Aorta (tissue), 5 donors: ENCODE measurements around the gene PERCC1. TPM values are rescaled to one million over a fixed set of nuclear protein-coding genes. Genes with fewer than 3 reads are reported as not detected.
A peak's percentile ranks its signal among the peaks of the same experiment; 100 is the strongest.

Source experiments
- ATAC-seq: fragments of 200-7000 bp; cut with Tn5 transposase; one replicate; pipeline ENCODE4 v1.9.1; 2022; ENCODE audit warnings: moderate library complexity; ENCODE audit not compliant: low FRiP score
- DNase-seq, 2 donors: peaks; one replicate each; pipeline ENCODE4 v3.0.0-alpha.2; 2020
- H3K27ac ChIP-seq, 2 donors: one replicate each; pipeline ENCODE4 v1.5.1; 2013; ENCODE audit warnings: low read length in 2 of 2, mild to moderate bottlenecking in 2 of 2, moderate library complexity in 2 of 2, control low read depth in 1 of 2, inconsistent platforms in 1 of 2, low read depth in 1 of 2
- H3K27me3 ChIP-seq, 2 donors: one replicate each; pipeline ENCODE4 v1.6.1; 2013; ENCODE audit warnings: control low read depth in 1 of 2, low read length in 1 of 2, mild to moderate bottlenecking in 1 of 2, moderate library complexity in 1 of 2; ENCODE audit not compliant: insufficient read depth in 2 of 2, control insufficient read depth in 1 of 2
- H3K36me3 ChIP-seq, 2 donors: one replicate each; pipeline ENCODE4 v1.6.1; 2013; ENCODE audit warnings: control low read depth in 1 of 2, low read length in 1 of 2, mild to moderate bottlenecking in 1 of 2; ENCODE audit not compliant: insufficient read depth in 2 of 2, control insufficient read depth in 1 of 2
- H3K4me1 ChIP-seq, 2 donors: one replicate each; pipeline ENCODE4 v1.6.1; 2013; ENCODE audit warnings: low read length in 2 of 2, control low read depth in 1 of 2, mild to moderate bottlenecking in 1 of 2, moderate library complexity in 1 of 2; ENCODE audit not compliant: insufficient read depth in 2 of 2, control insufficient read depth in 1 of 2
- H3K4me3 ChIP-seq, 2 donors: one replicate each; pipeline ENCODE4 v1.5.1; 2013; ENCODE audit warnings: low read length in 2 of 2, control low read depth in 1 of 2, mild to moderate bottlenecking in 1 of 2
- H3K9me3 ChIP-seq: one replicate; pipeline ENCODE4 v1.6.1; 2013; ENCODE audit warnings: mild to moderate bottlenecking, low read length; ENCODE audit not compliant: control insufficient read depth
- WGBS, 2 donors: extraction: QIAGEN DNeasy Blood & Tissue Kit; methylation state at CpG; one replicate each; pipeline ENCODE4 v1.1.7; 2013; 5-methylcytosine and 5-hydroxymethylcytosine counted together
- intact Hi-C, 2 donors: fragments of 100-400 bp; cut with DNase I; formaldehyde crosslinking; loops; one replicate each; pipeline versions ENCODE4 v1.14.2 to v1.15.0; 2022
- long read RNA-seq, 2 donors: library from polyadenylated mRNA; unstranded; transcript quantifications; one replicate each; pipeline ENCODE4 v2.0.0, GENCODE V29; 2020 to 2021
- polyA plus RNA-seq, 2 donors: library from polyadenylated mRNA; stranded (reverse); fragments of 200-250 nt; gene quantifications; one replicate each; pipeline ENCODE4 v1.2.3, GENCODE V29; 2013
- total RNA-seq, 2 donors: library from RNA; stranded (reverse); fragmentation: NEBNext Ultra II Directional; extraction: Animal tissue kit (Norgen Biotek cat#: 25700); gene quantifications; one replicate each; pipeline ENCODE4 v1.2.1, GENCODE V29; 2021
- donor health status: healthy with polysubstance abuse.
- donor health status: Bipolar disorder and iron deficiency.
- donor health status: DM: no; HTN: no; CAD: no.
- donor health status: DM: no; HTN: no; CAD: no.
- donor health status: DM: yes; HTN: yes; CAD: no.

The PERCC1 gene
- total RNA-seq: not detected
- polyA plus RNA-seq: not detected
- long read RNA-seq, donor 1: 0 reads
- long read RNA-seq, donor 2: 0 reads

- H3K27me3 ChIP-seq: no peaks in the 10 kb centered on the region
- no peaks in the 10 kb centered on the region for H3K36me3 ChIP-seq
- H3K27ac ChIP-seq: no peak within 1 kb of the TSS
- no peak within 1 kb of the TSS for H3K4me3 ChIP-seq
- 32 to 35% methylated on average over 34 to 35 of the region's 35 CpGs for WGBS, 2 donors
- H3K9me3 ChIP-seq: no peaks in the 10 kb centered on the region
- no peaks in the 10 kb centered on the region for H3K4me1 ChIP-seq
- intact Hi-C loops: no loop called here
- no peak for DNase-seq
- ATAC-seq: no peak
These were observed at the start of gene PERCC1 for GRCh38 chr16:1430759-1431496. PERCC1 (plus strand) TSS chr16:1431078; CDS start chr16:1432594, 1,516 bp downstream.

DNA sequence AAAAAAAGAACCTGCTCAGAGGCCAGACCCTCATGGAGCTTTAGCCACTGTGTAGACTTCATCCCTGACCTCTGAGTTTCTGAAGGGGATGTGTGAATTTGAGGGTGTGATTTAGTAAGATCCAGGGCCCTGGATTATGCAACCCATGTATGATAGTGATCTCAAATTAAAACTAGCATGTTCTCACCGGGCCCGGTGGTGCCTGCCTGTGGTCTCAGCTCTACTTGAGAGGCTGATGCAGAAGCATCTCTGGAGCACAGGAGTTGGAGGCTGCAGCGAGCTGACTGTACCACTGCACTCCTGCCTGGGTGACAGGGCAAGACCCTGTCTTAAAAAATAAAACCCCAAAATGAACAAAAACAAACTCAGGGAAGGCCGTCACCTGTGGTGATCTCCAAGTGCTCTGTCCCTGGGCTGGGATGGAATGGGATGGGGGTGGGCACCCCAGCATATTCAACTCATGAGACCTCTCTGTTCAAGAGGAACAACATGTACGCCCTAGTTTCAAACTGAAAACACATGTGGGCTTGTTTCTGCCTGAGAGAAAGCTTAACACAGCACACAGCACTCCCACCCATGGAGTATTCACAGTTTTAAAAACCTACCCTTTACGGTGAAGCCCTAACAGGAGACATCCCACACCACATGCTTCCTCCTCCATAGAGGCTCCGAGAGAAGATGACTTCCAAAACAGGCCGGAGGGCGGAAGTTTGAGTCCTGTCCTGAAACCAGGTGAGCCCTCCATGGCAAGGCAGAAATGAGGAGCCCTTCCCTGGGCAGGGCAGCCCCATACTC is 49.1 kb upstream of the PERCC1 start:
- ATAC-seq (no peak), DNase-seq (no peak)
- intact Hi-C loops: no loop called here
- H3K27ac ChIP-seq: no peak overlapping the region
- no peak overlapping the region for H3K4me3 ChIP-seq
- H3K9me3 ChIP-seq: no peaks in the 10 kb centered on the region
- H3K27me3 ChIP-seq: no peaks in the 10 kb centered on the region
- peaks cover 1 to 3% of the 10 kb centered on the region in 2 donors for H3K36me3 ChIP-seq
- 91 to 95% methylated on average over 9 of the region's 9 CpGs for WGBS, 2 donors
- no peaks in the 10 kb centered on the region for H3K4me1 ChIP-seq

GRCh38 chr16:1383556-1383955 is 47.3 kb upstream of the PERCC1 start:
- intact Hi-C loops: no loop called here
- 92 to 95% methylated on average over 18 of the region's 18 CpGs for WGBS, 2 donors
- Histone ChIP-seq H3K4me3 (no peak overlapping the region), H3K4me1 (no peaks in the 10 kb centered on the region), H3K27ac (no peak overlapping the region), H3K36me3 (peaks cover 1 to 3% of the 10 kb centered on the region in 2 donors), H3K27me3 (no peaks in the 10 kb centered on the region), H3K9me3 (no peaks in the 10 kb centered on the region)
- peak in 1 of 2 donors; percentile 77 for DNase-seq
- no peak for ATAC-seq

DNA sequence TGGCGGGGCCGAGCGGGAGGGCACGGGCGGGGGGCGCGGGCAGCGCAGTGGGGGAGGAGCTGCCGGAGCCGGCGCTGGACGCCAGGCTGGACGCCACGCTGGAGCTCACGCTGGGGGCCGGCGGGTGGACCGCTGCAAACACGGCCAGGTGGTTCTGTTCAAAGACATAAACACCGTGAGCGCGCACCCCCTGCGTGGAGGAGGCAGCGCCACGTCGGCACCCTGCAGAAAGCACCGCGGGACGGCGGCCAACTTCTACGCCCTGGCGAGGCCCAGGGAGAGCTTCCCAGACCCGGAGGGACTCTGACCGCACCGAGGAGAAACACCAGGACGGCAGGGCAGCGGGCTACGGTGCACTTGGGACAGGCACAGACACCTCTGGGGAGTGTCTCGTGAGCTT is 45.6 kb upstream of the PERCC1 start:
- intact Hi-C loops: no loop called here
- H3K4me3 ChIP-seq: no peak overlapping the region
- WGBS, 2 donors: 95 to 96% methylated on average over 39 of the region's 39 CpGs
- no peak overlapping the region for H3K27ac ChIP-seq
- no peaks in the 10 kb centered on the region for H3K4me1 ChIP-seq
- H3K9me3 ChIP-seq: no peaks in the 10 kb centered on the region
- no peak for ATAC-seq
- no peak for DNase-seq
- H3K36me3 ChIP-seq: peaks cover 1 to 3% of the 10 kb centered on the region in 2 donors
- no peaks in the 10 kb centered on the region for H3K27me3 ChIP-seq

DNA sequence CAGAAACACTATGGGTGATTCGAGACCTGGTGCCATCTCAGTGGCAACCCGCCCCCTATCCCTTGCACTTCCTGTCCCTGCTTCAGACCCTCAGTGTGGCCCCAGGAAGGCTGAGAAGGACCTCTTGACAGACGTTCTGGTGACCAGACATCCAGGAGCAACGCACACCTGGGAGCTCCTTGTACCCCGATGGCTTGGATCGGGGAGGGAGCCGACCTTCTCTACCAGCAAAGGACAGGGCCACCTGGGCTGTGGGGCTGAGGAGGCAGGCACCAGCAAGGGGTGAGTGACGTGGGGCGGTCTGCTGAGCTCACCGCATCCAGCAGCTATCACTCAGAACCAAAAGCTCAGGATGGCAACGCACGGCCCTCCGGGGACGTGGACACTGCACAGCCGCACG is 43.5 kb upstream of the PERCC1 start:
- peaks cover 1 to 3% of the 10 kb centered on the region in 2 donors for H3K36me3 ChIP-seq
- ATAC-seq (no peak), DNase-seq (no peak)
- H3K27me3 ChIP-seq: no peaks in the 10 kb centered on the region
- H3K4me3 ChIP-seq: no peak overlapping the region
- no peak overlapping the region for H3K27ac ChIP-seq
- H3K4me1 ChIP-seq: no peaks in the 10 kb centered on the region
- 89 to 90% methylated on average over 14 to 16 of the region's 16 CpGs for WGBS, 2 donors
- H3K9me3 ChIP-seq: no peaks in the 10 kb centered on the region
- intact Hi-C loops: no loop called here

DNA sequence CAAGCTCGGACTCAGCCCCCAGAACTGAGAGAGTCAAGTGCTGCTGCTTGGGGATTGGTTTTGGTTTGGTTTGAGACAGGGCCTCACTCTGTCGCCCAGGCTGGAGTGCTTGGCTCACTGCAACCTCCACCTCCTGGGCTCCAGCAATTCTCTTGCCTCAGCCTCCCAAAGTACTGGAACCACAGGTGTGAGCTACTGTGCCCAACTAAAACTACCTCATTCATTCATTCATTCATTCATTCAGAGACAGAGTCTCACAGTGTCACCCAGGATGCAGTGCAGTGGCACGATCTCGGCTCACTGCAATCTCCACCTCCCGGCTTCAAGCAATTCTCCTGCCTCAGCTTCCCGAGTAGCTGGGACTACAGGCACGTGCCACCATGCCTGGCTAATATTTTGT is 41.1 kb upstream of the PERCC1 start:
- H3K9me3 ChIP-seq: no peaks in the 10 kb centered on the region
- no peaks in the 10 kb centered on the region for H3K4me1 ChIP-seq
- H3K36me3 ChIP-seq: peaks cover 3 to 4% of the 10 kb centered on the region in 2 donors
- ATAC-seq (no peak), DNase-seq (no peak)
- intact Hi-C loops: no loop called here
- H3K27me3 ChIP-seq: no peaks in the 10 kb centered on the region
- H3K27ac ChIP-seq: no peak overlapping the region
- no peak overlapping the region for H3K4me3 ChIP-seq
- 89 to 90% methylated on average over 7 of the region's 7 CpGs for WGBS, 2 donors

DNA sequence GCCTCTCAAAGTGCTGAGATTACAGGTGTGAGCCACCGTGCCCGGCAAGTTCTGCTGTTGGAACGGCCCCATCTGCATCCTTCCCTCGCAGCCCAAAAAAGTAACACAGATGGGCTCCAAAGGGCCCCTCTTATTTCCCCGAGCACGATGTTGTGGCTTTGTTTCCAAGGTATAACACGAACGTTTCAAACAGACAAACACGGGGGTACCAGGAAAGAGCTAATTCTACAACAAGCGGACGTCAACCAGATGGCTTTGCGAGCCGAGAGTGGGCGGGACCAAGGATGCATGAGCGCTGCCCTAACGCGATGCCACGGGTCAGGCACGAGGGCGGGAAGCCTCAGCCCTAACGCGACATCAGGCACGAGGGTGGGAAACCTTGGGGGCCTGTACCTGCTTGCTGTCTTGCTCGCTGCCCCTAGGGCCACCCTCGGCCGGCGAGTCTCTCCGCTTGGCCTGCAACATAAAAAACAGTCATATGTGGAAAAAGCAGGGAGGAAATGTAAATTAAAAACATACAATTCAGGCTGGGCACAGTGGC is 40.6 kb upstream of the PERCC1 start:
- no peaks in the 10 kb centered on the region for H3K9me3 ChIP-seq
- H3K4me1 ChIP-seq: no peaks in the 10 kb centered on the region
- DNase-seq (no peak), ATAC-seq (no peak)
- H3K36me3 ChIP-seq: peaks cover 0 to 3% of the 10 kb centered on the region in 2 donors
- no peak overlapping the region for H3K4me3 ChIP-seq
- 86% methylated on average over 28 of the region's 28 CpGs for WGBS, 2 donors
- H3K27ac ChIP-seq: no peak overlapping the region
- intact Hi-C loops: no loop called here
- no peaks in the 10 kb centered on the region for H3K27me3 ChIP-seq

DNA sequence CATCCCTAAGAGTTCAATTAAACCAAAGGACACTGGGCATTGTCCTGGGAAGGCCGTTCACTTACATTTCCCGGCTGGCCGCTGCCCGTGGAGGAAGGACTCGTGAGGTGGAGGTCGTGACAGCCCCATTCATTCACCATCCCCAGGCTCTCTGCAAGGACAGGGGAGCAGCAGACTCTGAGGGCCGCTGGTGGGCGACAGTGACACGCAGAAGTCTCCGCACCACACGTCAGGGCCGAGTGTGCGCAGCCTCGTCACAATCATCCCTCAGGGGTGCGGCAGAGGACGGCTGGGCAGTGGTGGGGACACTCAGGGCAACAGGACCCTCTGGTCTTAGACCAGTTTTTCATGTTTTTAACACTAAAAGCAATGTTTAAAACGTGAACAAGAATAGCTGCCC is 38.1 kb upstream of the PERCC1 start:
- WGBS, 2 donors: 91 to 94% methylated on average over 17 of the region's 17 CpGs
- H3K36me3 ChIP-seq: peaks cover 0 to 3% of the 10 kb centered on the region in 2 donors
- ATAC-seq (no peak), DNase-seq (no peak)
- H3K27me3 ChIP-seq: no peaks in the 10 kb centered on the region
- no peak overlapping the region for H3K4me3 ChIP-seq
- no peak overlapping the region for H3K27ac ChIP-seq
- H3K4me1 ChIP-seq: no peaks in the 10 kb centered on the region
- H3K9me3 ChIP-seq: no peaks in the 10 kb centered on the region
- intact Hi-C loops: no loop called here
